HFF-Myc (cell line): Measurements from ENCODE around the gene IQGAP2.

Source experiments
- DNase-seq: peaks from one replicate; pipeline ENCODE4 v3.0.0-alpha.2; 2011; ENCODE audit warnings: low read depth; ENCODE audit errors: extremely low read depth
- H3K4me3 ChIP-seq: replicated peaks from 2 replicates; pipeline ENCODE4 v1.5.1; 2011; ENCODE audit warnings: low read depth, mild to moderate bottlenecking, control low read depth, low read length
- TF ChIP-seq, protein P1 (sequence below): IDR thresholded peaks from 2 replicates; pipeline ENCODE4 v1.5.1; 2012; ENCODE audit warnings: mild to moderate bottlenecking, low read depth, low read length, control low read depth; ENCODE audit errors: missing control alignments

Gene IQGAP2

DNA sequence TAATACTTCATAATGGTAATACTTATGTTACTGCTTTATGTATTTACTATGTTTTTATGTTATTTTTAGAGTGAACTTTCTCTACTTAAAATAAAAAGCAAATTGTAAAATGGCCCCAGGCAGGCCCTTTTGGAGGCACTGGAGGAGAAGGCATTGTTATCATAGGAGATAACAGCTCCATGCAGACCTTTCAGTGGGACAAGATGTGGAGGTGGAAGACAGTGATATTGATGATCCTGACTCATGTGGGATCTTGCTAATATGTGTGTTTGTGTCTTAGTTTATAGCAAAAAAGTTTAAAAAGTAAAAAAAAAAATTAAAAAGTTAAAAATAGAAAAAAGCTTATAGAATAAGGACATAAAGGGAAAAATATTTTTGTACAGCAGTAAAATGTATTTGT is 74.5 kb downstream of the IQGAP2 start:
- no peak for DNase-seq
- no peak overlapping the region for H3K4me3 ChIP-seq
- TF ChIP-seq, protein P1, sequence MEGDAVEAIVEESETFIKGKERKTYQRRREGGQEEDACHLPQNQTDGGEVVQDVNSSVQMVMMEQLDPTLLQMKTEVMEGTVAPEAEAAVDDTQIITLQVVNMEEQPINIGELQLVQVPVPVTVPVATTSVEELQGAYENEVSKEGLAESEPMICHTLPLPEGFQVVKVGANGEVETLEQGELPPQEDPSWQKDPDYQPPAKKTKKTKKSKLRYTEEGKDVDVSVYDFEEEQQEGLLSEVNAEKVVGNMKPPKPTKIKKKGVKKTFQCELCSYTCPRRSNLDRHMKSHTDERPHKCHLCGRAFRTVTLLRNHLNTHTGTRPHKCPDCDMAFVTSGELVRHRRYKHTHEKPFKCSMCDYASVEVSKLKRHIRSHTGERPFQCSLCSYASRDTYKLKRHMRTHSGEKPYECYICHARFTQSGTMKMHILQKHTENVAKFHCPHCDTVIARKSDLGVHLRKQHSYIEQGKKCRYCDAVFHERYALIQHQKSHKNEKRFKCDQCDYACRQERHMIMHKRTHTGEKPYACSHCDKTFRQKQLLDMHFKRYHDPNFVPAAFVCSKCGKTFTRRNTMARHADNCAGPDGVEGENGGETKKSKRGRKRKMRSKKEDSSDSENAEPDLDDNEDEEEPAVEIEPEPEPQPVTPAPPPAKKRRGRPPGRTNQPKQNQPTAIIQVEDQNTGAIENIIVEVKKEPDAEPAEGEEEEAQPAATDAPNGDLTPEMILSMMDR, result no peak

DNA sequence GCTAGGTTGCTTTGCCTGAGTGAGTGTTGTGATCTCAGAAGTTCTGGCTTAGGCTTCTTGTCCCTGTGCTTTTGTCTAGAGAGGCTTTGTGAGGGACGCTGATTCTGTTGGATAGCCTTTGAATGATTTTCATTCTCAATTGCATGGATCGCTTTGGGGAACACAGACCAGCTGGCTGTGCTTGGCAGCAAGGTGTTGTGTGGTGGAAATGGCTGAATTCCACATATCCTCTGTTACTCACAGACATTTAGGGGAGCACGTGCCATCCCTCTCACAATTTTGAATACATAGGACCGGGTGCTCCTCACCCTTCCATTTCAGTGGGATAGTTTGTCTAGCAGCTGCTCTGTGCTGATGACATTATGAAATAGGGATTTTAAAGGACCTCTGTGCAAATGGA is 76.2 kb downstream of the IQGAP2 start:
- no peak for DNase-seq
- no peak overlapping the region for H3K4me3 ChIP-seq
- TF ChIP-seq, protein P1, result no peak

DNA sequence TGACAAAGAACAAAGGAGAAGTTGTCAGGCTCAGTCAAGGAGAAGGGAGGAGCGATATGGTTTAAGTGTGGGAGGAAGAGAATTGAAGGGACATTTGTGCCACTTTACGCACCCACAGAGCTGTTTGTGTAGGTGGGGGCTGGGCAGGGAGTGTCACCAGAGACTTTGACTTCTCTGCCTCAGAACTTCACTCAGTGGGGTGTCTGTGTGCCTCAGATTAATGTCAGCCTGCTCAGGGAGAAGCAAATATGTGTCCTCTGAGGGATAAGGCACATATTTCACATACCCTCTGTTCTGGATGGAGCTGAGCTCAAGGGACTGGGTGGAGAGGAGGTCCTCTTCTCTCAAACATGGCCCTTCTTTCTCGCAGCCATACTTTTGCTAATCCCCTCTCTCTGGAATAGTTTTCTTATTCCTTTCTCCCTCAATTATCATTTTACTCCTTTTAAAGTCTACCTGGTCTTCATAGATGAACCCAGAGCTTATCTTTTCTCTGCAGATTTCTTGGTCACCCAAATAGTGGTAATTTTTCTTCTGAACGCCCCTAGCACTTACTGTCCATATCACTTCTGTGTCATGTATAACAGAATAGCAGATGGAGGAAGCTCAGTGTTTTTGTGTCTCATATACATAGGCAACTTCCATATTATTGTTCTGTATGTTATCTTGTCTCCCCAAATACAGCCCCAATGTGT is 77.0 kb downstream of the IQGAP2 start:
- no peak overlapping the region for H3K4me3 ChIP-seq
- no peak for DNase-seq
- TF ChIP-seq, protein P1, result no peak

DNA sequence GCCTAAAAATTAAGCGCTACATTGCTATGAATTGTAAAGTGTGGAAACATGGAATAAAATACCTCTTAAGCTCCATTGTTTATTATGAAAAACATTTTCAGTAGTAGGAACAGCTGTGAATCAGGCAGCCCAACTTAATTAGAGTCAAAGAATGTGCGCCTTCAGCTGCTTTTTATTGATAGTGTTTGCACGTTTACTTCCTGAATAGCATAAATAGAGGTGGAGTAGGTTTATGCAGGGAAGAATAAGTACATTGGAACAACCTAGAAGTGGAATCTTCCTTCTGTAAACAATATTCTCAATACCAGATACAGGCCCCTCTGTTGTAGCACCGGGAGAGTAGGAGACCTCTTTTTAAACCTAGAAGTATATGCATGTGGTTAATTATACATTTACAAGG is 79.9 kb downstream of the IQGAP2 start:
- DNase-seq, result no peak
- TF ChIP-seq, protein P1, result no peak
- no peak overlapping the region for H3K4me3 ChIP-seq

DNA sequence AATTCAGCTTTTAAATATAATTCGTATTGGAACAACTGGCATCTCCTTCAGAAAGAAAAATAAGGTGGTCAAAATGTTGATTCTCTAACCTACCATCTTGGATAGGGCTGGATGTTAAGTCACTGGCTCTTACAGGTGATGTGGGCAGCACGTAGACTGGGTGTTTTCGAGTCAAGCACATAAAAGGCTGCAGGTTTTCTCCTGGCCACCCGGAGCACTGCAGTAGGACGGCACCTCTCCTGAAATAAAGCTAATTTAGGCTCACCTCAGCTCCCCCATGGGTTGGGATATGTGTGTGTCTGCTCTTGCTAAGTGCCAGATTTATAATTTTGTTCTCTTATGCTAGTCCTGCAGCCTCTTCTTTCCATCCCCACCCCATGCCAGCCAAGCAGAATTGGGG is 80.3 kb downstream of the IQGAP2 start:
- no peak overlapping the region for H3K4me3 ChIP-seq
- TF ChIP-seq, protein P1, result no peak
- DNase-seq, result no peak

DNA sequence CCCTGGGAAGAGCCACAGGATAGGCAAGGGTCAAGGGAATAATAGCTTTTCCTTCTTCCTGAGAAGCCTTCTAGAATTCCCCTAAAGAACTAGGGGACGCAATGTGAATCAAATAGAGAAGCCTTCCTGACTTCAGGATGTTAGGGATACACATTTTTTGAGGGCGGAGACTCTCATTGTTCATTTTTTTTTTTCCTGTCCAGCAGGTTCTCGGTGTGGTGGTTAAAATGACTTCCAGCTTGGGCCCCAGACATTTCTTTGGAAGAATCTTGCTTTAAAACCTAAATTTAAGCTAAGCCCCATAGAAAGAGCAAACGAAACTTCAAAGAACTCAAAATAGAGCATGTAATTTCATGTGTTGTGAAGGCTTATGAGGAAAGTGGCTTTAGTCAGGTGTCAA is 80.8 kb downstream of the IQGAP2 start:
- no peak overlapping the region for H3K4me3 ChIP-seq
- DNase-seq, result no peak
- TF ChIP-seq, protein P1, result no peak

DNA sequence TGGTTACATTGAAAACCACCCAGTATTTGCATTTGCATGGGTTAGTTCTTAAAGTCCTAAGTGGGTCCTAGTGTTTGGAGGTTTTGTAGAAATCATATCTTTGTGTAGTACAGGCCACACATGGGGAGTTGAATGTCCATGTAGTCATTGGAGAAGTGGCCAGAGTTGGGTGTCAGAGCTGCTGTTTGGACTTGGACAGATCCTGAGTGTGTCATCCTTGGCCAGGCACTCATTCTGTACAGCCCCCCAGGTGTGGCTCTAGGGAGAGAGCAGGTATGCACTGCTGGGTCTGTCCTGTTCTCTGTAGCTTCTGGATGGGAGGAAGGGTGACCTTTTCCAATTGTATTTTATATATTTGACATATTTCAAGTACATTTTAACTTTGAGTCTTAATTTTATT is 82.4 kb downstream of the IQGAP2 start:
- no peak overlapping the region for H3K4me3 ChIP-seq
- DNase-seq, result no peak
- TF ChIP-seq, protein P1, result no peak
